Occipital lobe (tissue), 2 donors: ENCODE measurements around the gene APOBEC3H. TPM values are rescaled to one million over a fixed set of nuclear protein-coding genes. Genes with fewer than 3 reads are reported as not detected.

Experiments
- DNase-seq: peaks from one replicate; lab custom pipeline; 2025; lab: John Stamatoyannopoulos, UW
- total RNA-seq: library from RNA; depleted of rRNA; stranded (reverse); fragments of >200 nt; gene quantifications from one replicate; pipeline ENCODE4 v1.2.3, GENCODE V29; 2014

APOBEC3H gene
- total RNA-seq, 1 donor from 2014 or later, result not detected

DNA sequence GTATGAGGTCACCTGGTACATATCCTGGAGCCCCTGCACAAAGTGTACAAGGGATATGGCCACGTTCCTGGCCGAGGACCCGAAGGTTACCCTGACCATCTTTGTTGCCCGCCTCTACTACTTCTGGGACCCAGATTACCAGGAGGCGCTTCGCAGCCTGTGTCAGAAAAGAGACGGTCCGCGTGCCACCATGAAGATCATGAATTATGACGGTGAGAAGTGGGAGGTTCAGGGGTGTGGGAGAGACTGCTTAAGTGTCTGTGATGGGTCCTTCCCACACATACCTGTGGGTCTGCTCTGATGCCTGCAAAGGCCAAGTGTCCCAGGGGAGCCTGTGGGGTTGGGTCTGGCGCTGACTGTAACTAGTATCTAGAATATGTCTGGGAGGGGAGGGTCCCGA is 16.0 kb upstream of the APOBEC3H start:
- no peak for DNase-seq

DNA sequence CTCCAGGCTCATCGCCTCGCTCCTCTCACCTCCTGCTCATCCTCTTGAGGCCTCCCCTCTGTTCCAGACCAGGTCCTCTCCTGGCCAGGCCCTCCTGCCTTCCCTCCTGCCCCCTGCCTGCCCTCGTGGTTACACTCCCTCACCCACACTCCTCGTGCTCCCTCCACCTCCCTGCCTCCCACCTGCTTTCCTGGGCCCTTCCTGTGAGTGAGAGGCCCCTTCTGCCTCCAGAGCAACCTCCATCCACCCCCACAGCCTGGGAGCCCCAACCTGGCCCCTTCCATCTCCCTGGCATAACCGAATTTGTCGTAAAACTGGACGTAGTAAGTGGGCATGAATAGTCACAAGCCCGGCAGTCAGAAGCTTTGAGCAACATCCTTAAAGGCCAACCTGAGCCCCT is 15.4 kb upstream of the APOBEC3H start:
- no peak for DNase-seq

DNA sequence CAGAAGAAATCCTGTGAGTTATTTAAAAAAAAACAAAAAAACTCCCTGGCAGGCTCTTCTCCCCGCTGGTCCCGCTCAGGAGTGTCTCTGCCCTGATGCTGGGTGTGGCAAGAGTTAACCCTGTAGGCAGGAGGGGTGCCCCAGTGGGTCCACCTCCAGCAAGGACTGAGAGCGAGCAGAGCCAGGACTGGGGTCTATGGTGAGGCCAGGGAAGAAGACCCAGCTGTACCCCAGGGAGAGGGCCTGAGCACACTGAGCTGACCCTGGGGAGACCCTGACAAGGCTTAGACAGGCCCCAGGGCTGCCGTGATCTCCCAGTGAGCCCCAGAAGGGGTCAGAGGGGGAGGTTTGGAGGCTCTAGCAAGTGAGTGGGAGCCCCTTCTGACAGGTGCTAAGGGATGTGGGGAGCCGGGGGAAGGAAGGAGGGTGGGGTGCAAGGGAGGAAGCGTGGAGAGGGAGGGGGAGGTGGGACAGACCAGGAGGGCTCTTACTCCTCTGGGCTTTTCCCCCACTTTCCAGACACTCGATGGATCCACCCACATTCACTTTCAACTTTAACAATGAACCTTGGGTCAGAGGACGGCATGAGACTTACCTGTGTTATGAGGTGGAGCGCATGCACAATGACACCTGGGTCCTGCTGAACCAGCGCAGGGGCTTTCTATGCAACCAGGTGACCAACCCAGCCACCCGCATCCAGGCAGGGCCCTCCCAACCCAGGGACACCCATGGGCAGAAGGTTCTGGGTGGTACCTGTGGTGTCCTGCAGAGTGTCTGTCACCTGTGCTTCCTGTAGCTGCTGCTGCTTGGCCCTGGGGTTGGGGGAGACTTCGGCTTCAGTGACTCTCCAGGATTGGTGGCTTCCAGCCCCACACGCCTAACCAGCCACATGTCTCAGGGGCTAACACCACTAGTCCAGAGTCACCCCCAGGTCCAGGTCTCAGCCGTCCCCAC is 13.6 kb upstream of the APOBEC3H start:
- DNase-seq, result no peak

DNA sequence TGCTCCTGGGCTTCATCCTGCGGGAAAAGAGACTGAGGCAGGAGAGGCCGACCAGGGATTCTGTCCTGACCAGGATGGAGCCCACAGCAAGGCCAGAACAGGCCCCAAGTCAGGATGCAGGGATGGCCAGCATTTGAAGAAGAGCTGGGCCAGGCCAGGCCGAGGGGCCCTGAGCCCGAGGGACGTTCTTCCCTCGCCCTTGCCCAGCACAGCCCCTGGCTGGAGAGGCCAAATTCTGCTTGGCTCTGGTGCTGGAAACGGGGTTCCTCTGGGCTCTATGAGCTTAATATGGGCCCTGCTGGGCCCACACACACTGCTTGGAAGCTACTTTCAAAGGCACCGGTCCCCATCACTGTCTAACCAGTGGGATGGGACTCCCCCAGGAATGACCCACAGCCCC is 12.4 kb upstream of the APOBEC3H start:
- no peak for DNase-seq

DNA sequence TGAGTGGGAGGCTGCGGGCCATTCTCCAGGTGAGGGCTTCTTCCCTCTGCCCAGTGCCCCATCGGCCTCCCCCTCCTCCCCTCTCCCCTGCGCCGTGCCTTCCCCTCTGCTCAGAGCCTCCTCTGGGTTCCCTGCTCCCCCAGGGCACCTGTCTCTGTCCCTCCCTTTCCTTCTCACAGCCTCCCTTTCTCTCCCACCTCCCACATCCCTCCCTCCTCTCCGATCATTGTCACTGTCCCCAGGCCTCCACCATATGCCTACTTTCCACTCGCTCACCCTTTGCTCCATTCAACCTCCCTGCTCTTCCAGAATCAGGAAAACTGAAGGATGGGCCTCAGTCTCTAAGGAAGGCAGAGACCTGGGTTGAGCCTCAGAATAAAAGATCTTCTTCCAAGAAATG is 9.9 kb upstream of the APOBEC3H start:
- DNase-seq, result no peak

DNA sequence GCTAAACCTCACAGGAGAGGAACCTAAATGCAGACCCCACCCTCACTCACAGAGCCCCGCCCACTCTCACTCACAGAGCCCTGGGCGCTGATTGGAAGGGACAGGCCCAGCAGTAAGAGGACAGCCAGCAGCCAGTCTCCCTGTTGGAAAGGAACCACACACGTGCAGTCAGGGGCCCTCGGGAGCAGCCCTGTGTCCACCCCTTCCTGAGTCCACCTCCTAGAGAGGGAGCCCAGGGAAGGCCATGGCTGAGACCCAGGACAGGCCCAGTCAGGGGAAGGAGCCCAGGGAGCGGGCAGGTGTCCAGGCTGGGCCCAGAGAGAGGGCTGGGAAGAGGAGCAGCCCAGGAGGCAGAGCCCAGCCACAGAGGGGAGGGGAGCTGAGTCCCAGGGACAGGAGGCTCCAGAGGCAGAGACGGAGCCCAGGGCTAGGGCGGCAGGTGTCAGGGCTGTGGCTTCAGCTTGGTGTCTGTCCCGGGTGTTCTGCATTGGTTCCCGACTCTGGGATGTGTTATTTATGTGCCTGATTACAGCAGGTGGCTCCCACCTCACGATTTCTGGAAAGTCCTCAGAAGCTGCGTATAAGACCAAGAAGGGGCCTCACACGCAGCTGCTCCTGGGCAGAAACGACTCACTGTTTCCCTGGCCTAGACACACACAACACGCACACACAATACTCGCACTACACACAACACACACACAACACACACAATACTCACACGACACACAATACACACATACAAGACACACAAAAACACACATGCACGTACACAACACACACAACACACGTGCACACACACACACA is 9.0 kb upstream of the APOBEC3H start:
- DNase-seq, result no peak

DNA sequence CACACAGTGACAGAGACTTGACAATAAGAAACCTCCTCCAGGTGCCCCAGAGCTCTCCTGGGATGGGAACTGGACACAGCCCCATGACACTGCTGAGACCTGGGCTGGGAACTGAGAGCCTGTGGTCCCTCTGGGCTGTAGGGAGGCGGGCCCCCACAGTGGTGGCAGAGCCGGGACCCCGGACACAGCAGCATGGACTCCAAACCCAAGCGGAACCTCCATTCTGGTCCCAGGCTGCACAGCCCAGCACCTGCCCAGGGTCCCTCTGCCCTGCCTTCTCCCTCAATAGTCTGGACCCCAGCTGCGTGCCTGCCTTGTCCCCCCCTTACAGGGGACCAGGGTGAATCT is 8.4 kb upstream of the APOBEC3H start:
- no peak for DNase-seq

DNA sequence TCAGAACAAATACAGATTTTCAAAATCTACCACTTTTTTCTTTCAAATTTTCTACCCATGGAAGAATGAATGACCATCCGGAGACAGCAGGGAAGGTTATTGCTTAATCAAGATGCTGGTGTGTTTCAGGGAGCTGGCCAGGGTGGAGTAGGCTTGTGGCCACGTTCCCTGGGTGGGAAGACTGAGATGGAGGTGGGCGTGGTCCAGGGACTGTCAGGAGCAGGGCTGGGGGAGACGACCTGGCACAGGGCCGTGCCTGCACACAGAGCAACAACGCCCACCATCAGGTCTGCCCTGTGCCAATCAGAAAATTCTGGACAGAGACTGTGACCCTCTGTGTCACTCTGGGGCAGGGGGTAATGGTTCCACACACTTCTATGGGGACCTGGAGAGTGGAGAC is 7.1 kb upstream of the APOBEC3H start:
- DNase-seq, result no peak

DNA sequence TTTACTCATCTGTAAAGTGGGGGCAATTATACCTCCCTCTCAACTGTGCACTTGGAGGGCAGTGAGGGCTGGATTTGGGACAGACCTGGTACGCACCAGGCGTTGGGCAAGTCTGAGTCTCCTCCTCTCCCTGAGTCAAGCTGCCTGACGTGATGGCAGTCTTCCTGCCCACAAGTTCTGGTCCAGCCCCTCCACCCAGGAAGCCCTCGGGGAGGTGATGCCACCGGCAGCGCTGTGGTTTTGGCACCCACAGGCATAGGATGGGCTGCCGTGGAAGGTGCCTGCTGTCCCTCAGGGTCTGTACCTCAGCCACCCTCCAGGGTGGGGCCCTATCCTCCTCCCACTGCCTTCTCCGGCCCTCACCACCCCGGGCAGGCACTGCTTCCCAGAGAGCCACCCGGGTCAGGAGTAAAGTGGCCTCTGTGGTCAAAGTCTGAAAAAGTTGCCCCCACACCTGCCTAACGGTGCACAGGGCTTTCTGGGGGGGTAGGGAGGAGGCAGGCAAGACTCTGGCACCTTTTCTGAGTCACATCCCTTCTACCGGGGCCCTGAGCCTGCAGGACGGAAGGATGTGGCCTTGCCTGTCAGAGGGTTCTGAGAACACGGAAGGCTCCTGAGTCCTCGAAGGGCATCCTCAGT is 6.5 kb upstream of the APOBEC3H start:
- DNase-seq, result no peak

DNA sequence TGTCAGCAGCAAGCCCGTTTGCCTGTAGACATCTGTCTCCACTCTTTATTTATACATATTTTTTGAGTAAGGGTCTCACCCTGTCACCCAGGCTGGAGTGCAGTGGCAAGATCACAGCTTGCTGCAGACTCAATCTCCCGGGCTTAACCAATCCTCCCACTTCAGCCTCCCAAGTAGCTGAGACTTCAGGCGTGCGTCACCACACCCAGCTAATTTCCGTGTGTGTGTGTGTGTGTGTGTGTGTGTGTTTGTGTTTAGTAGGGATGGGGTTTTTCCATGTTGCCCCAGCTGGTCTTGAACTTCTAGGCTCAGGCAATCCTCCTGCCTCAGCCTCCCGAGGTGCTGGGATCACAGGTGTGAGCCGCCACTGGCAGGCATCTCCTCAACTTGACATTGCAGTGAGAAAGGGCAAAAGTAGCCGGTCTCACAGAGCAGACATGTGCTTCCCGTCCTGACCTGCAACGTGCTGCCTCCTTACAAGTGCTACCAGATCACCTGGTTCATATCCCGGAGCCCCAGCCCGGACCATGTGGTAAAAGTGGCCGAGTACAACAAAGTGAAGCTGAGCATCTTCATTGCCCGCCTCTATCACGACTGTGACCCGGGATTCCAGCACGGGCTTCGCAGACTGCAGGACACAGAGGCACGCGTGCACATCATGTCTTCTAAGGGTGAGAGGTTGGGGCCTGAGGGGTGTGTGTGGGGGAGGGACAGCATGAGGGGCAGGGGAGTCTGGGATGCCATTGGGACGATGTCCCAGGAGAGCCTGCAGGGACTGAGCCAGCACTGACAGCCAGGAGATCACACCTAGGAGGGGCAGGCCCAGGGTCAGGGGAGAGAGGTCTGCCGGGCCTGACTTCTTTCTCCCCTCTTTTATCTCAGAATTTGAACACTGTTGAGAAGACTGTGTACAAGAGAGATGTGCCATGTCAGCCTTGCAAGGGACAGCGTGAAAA is 5.6 kb upstream of the APOBEC3H start:
- DNase-seq, result no peak

DNA sequence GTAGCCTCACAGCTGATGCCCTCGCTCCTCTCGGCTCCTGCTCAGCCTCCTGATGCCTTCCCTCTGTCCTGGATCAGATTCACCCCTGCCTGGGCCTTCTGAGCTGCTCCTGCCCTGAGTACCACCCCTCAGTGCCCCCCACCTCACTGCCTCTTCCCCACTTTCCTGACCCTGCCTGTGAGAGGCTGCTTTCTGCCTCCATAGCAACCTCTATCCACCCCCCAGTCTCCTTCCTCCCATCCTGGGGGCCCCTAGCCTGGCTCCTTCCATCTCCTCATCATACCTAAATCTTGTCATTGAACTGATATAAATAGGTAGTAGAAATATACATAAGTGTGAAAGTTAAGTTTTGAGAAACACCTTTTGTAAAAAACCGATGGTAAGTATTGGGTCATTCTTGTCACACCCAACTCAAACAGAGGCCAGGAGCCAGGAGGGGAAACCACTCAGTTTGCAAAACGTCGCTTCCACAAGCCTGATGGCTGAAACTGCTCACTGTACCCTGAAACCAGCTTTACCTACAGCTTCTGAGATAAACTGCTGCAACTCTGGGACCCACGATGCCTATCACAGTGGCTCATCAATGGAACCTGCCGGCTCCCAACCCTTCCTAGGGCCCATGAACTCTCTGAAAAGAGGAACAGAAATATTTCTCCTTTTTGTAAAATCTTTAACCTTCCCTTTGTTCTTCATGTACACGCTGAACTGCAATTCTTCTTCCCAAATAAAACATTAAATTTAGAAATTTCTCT is 4.8 kb upstream of the APOBEC3H start:
- DNase-seq, result no peak

DNA sequence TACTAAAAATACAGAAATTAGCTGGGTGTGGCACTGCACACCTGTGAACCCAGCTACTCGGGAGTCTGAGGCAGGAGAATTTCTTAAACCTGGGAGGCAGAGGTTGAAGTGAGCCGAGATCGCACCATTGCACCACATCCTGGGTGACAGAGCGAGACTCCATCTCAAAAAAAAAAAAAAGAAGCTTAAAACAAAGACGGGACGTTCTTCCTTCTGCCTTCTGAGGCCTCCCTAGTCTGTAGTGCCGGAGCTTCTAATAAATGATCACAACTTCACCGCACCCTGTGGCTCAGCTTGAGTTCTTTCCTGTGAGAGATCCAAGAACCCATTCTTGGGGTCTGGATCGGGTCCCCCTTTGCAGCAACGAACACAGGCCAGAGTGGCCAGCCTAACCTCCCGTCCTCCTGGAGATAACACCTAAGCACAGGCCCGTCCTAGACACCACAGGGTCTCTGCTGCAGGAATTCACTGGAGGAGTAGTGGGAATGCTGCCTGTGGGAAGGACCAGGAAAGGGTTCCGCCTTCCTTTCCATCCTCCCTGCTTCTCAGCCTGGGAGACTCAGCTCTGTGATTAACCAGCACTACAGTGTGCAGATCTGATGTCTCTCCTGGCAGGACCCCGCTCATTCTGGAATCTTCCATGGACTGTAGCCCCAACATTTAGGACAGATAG is 2.2 kb upstream of the APOBEC3H start:
- no peak for DNase-seq

DNA sequence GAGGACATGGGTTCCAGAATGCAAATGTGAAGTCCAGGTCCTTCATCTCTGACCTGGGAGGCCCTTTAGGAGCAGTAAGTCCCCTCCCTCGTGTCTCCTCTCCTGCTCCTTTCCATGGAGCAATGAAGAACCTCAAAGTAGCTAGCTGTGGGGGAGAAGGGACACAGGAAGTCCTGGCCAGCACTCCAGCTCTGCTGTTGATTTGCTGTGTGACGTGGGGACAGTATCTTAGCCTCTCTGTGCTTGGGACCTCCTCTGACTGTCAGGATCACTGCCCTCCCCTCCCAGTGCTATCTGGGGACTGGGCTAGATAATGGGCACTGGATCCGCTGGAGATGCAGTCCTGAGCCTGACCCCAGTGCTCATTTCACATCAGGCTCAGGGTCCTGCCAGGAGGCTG is 1.1 kb upstream of the APOBEC3H start:
- DNase-seq, result no peak

DNA sequence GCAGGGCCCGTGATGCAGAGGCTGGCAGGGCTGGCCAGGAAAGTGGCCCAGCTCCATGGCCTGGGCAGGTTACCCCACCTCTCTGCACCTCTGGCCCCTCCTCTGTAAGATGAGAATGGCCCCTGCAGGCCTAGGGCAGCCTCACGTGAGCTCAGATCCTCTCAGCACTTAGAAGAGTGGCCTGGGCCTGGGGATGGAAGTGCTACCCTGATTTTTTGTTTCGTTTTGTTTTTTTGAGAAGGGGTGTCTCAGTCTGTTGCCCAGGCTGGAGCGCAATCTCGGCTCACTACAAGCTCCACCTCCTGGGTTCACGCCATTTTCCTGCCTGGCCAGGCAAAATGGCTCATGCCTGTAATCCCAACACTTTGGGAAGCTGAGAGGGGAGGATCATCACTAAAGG is 982 bp downstream of the APOBEC3H start:
- DNase-seq, result no peak

DNA sequence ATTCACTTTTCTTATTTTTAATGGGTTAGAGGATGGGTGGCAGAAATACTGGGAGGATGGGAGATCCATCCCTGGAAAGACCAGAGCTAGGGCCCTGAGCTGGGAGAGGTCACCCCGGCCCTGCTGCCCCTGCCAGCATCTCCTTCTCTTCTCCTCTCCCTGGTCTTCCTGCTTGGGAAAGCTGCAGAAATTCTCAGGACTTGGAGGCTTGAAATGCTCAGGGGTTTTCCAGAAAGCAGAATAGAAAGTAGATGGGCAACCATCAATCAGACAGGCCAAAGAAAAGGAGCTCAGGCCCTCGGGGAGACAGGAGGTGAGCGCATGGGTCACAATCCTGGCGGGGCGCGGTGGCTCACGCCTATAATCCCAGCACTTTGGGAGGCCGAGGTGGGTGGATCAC is 1.5 kb downstream of the APOBEC3H start:
- DNase-seq, result no peak

DNA sequence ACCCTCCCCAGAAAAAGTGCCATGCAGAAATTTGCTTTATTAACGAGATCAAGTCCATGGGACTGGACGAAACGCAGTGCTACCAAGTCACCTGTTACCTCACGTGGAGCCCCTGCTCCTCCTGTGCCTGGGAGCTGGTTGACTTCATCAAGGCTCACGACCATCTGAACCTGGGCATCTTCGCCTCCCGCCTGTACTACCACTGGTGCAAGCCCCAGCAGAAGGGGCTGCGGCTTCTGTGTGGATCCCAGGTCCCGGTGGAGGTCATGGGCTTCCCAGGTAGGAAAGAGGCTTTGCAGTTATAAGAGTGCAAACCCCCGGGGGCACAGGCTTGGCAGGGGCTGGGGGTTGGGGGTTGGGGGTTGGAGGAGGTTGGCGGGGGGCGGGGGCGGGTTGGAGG is 4.2 kb downstream of the APOBEC3H start:
- DNase-seq, result no peak

DNA sequence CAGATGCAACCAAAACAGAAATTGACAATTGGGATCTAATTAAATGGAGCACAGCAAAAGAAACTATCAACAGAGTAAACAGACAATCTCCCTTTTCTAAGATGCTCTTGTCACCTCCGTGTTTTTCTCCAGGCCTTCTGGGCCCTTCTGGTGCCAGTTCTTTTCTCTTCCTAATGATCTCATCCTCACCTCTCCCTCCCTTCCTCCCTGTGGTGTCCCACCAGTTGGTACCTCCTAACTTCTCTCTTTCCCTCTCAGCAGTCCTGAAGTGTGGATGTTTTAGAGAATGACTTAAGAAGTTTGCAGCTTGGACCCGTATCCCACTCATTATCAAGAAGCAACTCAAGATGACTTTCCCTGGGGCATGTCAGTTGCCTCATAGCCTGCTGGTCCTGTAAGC is 6.4 kb downstream of the APOBEC3H start:
- no peak for DNase-seq

DNA sequence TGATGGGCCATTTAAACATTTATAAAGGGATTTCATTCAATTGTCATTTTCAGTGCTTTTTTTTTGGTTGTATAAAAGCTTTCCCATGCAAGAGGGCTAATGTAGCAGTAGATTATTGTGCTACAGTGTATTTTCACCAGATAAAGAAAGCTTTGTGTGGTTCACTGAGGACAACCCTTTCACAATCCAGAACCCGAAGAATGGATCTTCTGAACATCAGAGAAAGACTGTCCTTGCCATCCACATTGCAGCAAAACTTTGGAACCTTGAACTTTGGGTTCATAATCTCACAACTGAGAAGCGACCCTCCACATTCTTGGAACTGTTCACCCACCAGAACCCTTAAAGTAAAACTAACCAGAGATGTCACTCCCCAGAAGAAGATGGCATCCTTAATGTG is 9.3 kb downstream of the APOBEC3H start:
- DNase-seq, result no peak

DNA sequence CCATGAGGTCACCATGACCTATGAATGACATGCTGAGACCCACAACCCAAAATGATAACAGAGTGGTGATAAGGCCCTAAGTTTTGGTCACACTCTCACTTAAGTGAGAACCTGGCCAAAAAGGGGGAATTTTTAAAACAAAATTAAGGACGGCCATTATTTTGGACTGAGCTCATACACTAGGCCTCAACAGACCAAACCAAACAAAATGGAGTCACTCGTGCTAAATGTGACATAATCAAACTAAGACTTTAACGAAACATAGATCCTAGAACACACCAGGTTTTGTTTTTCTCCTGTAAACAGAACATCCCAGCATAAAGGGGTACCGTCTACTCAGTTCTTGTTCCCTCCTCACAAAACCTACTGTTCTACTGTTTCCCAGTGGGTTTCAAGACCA is 11.4 kb downstream of the APOBEC3H start:
- DNase-seq, result no peak

DNA sequence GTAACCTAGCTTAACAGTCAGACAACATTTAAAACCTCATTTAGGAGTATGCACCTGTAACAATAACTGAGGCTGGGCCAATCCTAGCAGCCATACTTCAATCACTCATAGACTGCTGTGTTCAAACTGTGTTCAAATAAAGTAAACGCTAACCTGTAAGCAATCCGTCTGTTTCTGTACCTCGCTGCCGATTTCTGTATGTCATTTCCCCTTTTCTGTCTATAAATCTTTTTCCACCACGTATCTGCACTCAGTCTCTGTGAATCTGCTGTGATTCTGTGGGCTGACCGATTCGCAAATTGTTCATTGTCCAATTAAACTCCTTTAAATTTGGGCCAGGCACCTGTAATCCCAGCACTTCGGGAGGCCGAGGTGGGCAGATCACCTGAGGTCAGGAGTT is 12.3 kb downstream of the APOBEC3H start:
- DNase-seq, result no peak
